GM18867 (cell line): Measurements from ENCODE around the gene TANGO6.
"Not testable (repeated sequence)": the region's sequence is repeated elsewhere in the genome, so short reads cannot be mapped to it uniquely, and the experiment has no call there.

ENCODE experiments used
- ATAC-seq: cut with Tn5 transposase; IDR thresholded peaks from one replicate; pipeline ENCODE4 v1.9.1; 2021; ENCODE audit warnings: mild to moderate bottlenecking, moderate library complexity; ENCODE audit not compliant: unreplicated experiment

Gene TANGO6

DNA sequence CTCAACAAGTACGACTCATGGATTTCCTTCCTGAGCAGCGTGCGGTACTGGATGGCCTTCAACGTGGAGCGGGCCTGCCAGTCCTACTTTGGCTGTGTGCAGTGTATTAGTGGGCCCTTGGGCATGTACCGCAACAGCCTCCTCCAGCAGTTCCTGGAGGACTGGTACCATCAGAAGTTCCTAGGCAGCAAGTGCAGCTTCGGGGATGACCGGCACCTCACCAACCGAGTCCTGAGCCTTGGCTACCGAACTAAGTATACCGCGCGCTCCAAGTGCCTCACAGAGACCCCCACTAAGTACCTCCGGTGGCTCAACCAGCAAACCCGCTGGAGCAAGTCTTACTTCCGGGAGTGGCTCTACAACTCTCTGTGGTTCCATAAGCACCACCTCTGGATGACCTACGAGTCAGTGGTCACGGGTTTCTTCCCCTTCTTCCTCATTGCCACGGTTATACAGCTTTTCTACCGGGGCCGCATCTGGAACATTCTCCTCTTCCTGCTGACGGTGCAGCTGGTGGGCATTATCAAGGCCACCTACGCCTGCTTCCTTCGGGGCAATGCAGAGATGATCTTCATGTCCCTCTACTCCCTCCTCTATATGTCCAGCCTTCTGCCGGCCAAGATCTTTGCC lies 271.1 kb downstream of the TANGO6 start:
- ATAC-seq = no peak

DNA sequence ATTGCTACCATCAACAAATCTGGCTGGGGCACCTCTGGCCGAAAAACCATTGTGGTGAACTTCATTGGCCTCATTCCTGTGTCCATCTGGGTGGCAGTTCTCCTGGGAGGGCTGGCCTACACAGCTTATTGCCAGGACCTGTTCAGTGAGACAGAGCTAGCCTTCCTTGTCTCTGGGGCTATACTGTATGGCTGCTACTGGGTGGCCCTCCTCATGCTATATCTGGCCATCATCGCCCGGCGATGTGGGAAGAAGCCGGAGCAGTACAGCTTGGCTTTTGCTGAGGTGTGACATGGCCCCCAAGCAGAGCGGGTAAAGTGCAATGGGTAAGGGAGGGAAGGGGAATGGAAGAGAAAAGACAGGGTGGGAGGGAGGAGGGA lies 271.6 kb downstream of the TANGO6 start:
- no peak for ATAC-seq

DNA sequence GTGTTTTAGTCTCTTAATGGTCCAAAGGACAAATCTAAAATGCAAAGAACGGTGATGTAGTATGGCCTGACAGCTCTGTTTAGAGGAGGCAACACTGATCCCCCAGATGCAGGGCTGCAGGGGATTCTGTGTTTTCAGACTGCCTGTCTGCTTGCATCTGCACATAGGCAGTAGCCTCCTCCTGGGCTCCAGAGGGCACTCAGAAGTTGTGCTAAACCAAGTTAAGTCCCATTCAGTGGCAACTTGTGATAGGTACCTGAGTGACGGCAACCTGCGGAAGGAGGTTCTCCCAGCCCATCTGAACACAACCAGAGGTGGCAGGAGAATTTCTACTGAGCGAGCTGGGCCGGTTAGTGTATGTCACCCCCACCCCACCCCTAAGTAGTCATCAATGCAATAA lies 272.0 kb downstream of the TANGO6 start:
- ATAC-seq = no peak

DNA sequence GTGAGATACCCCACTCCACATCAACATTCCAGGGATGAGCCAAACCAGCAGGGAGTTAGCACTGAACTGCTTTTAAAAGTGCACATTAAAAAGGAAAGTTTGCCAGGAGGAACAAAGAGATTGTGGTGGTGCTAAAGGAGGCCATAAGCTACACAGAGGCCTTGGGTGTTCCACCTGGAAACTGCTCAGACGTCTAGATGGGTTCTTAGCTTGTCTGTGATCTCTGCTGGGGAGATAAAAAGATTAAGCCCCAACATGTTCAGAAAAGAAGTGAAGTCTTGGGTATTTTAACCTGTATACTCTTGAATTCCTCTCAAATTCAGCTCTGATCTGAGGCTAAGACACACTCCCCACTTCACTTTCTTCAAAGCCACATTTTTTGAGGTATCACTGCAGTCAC lies 272.5 kb downstream of the TANGO6 start:
- no peak for ATAC-seq

DNA sequence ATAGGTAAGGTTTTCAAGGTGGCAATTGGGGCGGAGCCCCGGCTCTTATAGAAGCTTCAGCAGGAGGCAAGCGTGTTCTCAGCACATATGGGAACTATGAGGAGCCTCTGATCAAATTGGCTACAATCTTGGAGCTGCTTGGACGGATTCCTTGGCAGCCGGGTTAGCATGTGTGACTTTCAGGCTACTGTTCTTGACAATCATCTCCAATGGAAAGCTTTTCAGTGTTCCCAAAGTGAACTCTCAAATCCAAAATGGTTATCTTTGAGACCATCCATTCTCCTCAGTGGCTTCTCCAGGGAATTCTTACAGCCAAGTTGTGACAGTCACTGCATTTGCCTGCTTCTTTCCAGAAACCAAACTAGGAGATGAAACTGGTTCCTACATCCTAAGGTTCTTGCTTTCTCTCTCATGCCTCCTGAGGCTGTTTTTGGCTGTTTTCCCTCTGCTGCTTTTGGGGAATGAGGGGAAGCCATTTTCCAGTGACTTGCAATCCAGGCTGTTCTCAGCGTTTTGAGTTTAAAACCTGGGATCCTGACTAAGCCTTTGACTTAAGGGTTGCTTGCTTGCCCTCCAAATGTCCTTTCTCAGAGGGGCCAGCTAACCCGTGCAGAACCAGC lies 273.0 kb downstream of the TANGO6 start:
- no peak for ATAC-seq

DNA sequence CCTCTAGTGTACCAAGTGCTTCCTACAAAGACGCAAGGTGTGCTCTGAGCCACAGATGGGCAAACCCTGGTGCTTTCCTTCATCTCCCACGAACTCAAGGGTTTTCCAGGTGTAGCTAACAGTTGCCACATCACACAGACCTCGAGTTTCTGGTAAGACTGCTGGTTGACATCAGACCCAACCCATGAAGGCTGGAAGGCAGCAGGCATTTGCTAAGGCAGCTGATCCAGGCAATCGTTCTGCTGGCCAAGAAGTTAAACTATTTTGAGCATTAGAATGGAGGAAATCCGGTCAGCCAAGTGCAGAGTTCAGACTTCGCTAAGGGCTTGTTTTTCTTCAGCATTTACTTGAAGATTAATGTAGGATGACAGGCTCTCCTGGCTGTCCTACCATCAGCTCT lies 273.6 kb downstream of the TANGO6 start:
- ATAC-seq = no peak

DNA sequence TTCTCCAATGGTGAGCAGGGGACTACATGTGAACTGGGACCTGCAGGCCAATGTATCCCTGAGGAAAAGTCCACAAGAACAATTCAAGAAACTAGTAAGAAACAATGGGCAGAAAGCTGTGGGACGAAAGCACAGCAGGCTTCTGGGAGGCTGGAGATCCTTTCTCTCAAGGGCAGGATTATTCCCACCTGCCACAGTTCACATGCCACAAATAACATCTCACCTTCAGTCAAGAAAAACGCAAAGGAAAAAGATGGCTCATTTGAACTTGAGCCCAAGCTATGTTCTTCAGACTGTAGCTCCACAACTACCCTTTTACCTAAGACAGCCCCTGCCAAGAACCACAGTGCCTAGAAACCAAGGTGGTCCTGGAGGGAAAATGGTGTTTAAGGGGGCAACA lies 275.1 kb downstream of the TANGO6 start:
- no peak for ATAC-seq

DNA sequence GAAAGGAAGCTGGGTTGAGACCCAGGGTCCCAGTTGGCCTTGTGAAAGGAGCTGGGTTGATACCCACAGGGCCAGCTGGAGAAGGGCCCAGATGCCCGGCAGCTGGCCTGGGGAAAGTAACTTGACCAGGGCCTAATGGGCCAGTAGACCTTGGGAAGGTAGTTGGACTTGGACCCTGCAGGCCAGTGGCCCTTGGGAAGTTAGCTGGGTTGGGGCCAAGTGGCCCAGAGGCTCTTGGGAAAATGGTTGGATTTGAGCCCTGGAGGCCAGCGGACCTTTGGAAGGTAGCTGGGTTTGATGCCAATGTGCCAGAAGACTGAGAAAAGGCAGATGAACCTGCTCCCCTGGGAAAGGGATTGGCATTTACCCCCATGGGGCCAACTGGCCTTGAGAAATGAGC lies 275.7 kb downstream of the TANGO6 start:
- no peak for ATAC-seq

DNA sequence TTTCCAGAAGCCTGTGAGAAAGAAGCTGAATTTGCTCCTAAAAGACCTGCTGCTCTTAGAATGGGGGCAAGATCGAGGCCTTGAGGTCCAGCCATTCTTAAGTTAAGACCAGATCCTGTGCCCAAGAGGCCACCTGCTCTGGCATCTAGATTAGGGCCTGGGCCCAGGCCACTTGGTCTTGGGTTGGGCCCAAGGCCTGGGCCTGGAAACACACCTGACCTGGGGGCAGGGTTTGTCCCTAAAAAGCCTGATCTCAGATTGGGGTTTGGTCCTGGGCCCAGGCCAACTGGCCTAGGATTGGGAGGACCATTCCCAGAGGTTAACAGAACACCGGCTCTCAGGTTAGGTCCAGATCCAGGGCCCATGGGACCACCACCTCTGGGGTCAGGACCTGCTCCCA lies 276.2 kb downstream of the TANGO6 start:
- ATAC-seq = no peak

DNA sequence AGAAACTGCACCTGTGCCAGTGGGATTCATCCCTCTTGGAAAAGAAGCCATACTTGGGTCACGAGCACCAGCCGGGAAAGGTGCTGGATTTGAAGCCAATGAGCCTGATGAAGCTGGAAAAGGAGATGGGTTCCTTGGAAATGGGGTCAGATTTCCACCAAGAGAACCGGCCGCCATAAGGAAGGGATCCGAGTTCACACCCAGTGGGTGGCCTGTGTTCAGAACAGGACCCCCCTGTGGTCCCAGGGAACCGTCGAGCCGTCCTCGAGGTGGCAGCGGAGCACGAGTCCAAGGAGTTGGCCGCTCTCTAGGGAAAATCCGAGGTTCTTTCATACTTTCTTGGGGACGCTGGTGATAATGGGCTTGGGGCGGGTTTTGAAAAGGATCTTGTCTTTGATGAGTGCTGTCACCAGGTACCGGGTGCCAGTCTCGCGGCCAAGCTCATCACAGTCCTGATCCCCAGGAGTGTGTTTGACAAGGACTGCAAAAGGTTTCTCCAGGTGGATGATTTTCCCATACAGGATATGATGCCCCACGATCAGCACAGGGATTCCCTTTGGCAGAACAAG lies 276.8 kb downstream of the TANGO6 start:
- no peak for ATAC-seq

DNA sequence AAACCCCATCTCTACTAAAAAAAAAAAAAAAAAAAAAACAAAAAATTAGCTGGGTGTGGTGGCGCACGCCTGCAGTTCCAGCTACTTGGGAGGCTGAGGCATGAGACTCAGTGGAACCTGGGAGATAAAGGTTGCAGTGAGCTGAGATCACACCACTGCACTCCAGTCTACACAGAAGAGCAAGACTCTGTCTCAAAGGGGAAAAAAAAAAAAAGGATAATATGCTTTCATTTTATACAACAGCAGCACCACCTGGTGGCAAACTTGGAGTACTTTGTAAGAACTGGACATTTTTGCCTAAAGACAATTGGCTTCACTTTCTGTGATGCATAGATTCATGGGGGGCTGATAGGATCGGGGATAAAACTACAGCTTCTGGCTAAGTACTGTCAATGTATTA lies 280.6 kb downstream of the TANGO6 start:
- no peak for ATAC-seq

DNA sequence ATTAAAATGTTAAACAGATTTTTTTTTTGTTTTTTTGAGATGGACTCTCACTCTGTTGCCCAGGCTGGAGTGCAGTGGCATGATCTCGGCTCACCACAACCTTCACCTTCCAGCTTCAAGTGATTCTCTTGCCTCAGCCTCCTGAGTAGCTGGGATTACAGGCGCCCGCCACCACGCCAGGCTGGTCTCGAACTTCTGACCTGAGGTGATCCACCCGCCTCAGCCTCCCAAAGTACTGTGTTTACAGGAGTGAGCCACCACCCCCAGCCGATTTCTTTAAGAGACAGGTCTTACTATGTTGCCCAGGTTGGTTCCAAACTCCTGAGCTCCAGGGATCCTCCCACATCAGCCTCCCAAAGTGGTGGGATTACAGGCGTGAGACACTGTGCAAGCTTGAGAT lies 281.1 kb downstream of the TANGO6 start:
- not testable (repeated sequence) for ATAC-seq

DNA sequence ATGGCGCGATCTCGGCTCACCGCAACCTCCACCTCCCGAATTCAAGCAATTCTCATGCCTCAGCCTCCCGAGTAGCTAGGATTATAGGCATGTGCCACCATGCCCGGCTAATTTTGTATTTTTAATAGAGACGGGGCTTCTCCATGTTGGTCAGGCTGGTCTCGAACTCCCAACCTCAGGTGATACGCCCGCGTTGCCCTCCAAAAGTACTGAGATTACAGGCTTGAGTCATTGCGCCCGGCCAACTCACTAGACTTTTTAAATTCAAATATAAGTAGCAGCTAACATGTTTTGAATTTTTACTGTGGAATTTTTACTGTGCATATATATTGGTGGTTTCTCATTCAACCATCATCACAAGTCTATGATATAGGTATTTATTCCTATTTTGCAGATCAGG lies 281.6 kb downstream of the TANGO6 start:
- not testable (repeated sequence) for ATAC-seq

DNA sequence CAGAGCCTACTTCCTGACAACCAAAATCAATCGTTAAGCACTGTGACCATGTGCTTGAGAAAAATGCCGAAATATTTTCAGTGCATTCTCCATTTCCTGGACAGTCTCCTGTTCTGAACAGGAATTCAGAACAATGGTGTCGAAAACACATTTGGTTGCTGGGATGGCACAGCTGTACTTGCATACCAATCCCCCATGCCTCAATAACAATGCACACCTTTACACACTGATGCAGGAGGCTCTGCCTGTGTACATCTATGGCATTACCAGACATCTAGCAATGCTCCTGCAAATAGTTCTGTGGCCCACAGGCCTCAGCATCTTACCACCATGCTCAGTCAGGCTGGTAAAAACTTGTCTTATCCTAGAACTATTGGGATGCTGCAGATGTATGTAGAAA lies 282.9 kb downstream of the TANGO6 start:
- no peak for ATAC-seq

DNA sequence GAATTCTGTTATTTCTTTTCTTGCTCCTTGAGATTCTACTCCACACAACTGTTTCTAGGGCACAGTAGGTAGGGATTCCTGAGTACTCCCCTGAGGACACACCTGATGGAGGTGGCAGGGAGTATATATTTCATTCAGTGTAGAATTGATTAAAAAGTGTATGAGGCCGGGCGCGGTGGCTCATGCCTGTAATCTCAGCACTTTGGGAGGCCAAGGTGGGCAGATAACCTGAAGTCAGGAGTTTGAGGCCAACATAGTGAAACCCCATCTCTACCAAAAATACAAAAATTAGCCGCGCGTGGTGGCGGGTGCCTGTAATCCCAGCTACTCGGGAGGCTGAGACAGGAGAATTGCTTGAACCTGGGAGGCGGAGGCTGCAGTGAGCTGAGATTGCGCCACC lies 283.5 kb downstream of the TANGO6 start:
- ATAC-seq = not testable (repeated sequence)

DNA sequence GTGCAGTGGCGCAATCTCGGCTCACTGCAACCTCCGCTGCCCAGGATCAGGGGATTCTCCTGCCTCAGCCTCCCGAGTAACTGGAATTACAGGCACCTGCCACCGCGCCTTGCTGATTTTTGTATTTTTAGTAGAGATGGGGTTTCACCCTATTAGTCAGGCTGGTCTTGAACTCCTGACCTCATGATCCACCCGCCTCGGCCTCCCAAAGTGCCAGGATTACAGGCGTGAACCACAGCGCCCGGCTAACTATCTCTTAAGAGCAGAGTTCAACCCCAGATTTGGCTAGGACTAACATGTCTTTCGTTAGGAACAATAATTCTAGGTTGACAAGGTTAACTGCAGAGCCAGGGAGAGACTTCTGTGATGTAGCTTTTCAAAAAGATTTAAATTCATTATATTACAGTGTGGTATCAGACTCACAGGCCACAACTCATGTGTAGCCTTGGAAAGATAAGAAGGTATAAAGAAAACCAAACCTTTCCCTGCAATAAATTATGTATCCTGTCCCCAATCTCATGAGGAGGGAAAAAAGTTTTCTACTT lies 284.7 kb downstream of the TANGO6 start:
- no peak for ATAC-seq

DNA sequence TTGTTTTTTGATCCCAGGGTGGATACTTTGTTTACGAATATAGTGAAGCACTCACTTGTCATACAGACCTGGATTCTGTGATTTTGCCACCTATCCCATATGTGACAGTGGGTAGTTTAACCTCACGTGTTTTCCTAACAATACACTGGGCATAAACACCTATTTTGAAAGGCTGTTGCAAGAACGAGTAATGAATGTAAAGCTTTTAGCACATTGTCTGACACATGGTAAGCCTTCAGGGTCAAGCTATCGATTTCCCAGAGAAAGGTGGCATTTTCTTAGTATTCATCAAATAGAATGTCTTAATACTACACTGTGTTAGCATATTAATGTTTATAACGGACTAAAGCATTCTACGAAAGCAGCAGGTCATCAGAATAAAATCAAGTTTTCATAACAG lies 287.1 kb downstream of the TANGO6 start:
- no peak for ATAC-seq

DNA sequence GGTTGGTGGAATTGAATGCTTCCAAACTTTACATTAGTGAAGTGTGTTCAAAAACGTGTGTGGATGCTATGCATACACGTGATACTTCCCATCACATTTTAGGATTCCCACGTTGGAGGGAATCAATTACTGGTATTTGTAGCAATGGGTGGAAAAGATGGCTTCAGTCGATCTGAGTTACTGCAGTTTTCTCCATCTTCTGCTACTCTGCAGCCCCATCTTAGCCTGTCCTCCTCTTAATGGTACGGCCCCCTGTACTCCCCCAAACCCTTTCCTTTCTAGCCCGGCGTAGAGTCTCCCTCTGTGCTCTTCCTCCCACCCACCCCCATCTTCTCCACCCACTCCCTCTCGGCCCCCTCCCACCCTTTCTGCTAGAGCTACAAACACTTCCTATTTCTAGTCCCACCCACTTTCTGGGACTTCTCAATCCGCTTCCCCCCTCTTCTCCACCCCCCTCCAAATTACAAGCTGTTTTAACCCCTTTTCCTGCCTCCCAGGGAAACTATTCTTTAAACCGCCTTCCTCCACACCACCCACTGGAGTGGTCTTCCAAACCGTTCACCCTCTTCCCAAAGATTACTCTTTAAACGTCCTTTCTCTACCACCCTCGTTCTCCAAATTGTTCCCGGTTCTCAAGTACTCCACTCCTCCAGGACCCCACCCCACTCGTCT lies 288.0 kb downstream of the TANGO6 start:
- no peak for ATAC-seq

DNA sequence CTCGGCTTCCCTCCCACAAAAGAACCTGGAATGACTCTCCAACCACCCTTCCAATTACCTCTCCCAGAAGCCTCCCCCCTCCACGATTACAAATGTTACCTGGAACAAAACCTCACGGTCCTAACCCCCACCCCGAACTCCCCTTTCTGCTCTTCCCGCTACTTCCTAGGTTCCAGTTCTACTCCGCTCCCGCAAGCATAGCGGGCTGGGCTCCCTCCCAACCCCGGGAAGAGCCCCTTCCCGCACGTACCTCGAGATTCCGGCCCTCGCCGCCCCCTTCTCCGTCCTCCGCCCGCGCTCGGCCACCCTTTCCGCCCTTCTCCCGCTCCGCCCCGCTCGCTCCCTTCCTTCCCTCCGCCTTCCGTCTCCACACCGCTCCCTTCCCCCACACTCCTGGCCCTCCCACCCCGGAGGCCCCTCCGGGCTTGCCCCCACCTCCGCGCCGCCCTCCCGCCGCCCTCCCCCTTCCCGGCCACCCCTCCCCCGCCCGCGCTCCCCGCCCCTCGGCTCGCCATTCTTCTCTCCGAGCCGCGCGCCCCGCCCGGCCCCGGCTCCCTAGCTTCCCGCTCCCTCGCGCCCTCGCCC lies 288.6 kb downstream of the TANGO6 start:
- ATAC-seq = peak; percentile 38

DNA sequence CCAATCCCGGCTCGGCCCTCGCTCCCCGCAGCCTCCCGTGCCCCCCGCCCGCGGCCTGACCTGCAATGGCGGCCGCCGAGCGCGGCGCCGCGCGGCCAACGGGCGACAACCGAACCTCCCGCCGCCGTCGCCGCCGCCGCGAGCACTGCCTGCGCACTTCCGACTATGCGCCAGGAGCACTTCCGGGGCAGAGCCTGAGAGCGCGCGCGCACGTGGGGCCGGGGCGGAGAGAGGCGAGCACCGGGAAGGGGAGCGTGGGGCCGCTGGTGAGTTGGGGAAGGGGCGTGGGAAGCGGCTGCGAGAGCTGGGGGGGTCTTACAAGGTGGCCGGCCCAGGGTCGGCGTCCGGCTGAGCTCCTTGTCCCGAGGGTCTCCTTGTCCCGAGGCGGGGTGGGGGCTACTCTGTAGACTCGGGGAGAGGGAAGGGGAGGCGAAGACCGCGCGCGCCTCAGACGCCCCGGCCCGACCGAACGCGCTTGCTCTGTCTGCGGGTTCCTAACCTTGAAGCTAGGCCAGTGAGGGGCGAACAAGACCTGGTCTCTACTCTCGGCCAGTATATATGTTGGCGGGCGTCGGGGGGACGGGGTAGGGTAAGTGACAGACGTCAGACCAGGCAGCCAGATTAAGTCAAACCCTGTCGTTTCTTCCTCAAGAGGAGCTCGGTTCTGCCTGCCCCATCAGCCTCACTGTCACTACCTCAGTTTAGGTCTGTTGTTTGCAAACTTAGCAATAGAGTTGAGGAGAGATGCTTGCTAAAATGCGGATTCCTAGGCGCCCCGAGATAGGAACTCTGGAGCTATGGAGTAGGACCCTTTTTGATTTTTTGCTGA lies 289.3 kb downstream of the TANGO6 start, which contains the start of the genes CHTF8 and UTP4:
TSS of gene CHTF8 (minus strand) at position 165 of the 829 bp plus-strand sequence. CDS start 11,130 bp downstream, outside the sequence.
TSS of gene UTP4 (plus strand) at position 226 of the 829 bp plus-strand sequence. CDS start 811 bp downstream, outside the sequence.
- peak; percentile 88 for ATAC-seq
